Retina (tissue), 1 donor: Measurements from ENCODE around the gene NOP53.
"Not testable (repeated sequence)": the region's sequence is repeated elsewhere in the genome, so short reads cannot be mapped to it uniquely, and the experiment has no call there.

Source experiments
- DNase-seq: peaks from one replicate; pipeline ENCODE4 v3.0.0-alpha.2; 2016

Gene NOP53

DNA sequence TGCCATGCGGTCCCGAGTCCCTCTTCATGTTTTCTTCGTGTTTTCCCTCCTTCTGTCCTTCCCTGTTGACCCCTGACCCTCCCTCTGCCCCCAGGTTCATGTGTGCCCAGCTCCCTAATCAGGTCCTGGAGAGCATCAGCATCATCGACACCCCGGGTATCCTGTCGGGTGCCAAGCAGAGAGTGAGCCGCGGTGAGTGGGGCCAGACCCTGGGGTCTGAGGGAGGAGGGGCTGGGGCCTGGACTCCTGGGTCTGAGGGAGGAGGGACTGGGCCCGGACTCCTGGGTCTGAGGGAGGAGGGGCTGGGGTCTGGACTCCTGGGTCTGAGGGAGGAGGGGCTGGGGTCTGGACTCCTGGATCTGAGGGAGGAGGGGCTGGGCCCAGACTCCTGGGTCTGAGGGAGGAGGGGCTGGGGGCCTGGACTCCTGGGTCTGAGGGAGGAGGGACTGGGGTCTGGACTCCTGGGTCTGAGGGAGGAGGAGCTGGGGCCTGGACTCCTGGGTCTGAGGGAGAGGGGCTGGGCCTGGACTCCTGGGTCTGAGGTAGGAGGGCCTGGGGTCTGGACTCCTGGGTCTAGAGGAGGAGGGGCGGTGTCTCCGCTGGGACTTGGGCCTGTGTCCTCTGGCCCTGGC, 26.8 kb upstream of the NOP53 start:
- not testable (repeated sequence) for DNase-seq

- DNase-seq = peak; percentile 73
Measured at GRCh38 chr19:47719047-47719859, 26.1 kb upstream of the NOP53 start.

- no peak for DNase-seq
Measured at GRCh38 chr19:47720669-47721422, 24.5 kb upstream of the NOP53 start.

DNA sequence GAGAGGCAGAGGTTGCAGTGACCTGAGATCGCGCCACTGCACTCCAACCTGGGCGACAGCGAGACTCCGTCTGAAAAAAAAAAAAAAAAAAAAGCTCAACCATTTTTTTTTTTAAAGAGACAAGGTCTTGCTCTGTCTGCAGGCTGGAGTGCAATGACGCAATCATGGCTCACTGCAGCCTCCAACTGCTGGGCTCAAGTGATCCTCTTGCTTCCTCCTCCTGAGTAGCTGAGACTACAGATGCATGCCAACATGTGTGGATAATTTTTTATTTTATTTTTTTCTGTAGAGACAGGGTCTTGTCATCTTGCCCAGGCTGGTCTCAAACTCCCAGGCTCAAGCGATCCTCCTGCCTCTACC, 21.8 kb upstream of the NOP53 start:
- DNase-seq = no peak

DNA sequence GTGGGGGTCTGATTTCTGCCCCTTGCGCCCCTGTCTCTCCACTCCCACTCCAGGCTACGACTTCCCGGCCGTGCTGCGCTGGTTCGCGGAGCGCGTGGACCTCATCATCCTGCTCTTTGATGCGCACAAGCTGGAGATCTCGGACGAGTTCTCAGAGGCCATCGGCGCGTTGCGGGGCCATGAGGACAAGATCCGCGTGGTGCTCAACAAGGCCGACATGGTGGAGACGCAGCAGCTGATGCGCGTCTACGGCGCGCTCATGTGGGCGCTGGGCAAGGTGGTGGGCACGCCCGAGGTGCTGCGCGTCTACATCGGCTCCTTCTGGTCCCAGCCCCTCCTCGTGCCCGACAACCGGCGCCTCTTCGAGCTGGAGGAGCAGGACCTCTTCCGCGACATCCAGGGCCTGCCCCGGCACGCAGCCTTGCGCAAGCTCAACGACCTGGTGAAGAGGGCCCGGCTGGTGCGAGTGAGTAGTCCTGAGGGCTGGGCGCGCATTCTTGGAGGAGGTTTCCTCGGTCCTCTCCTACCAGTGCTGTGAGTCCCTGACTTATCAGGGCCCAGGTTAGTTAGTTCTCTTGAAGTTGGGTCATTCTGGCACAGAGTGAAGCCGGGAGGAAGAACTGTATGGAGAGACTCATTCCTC, 19.5 kb upstream of the NOP53 start:
- DNase-seq = no peak

DNA sequence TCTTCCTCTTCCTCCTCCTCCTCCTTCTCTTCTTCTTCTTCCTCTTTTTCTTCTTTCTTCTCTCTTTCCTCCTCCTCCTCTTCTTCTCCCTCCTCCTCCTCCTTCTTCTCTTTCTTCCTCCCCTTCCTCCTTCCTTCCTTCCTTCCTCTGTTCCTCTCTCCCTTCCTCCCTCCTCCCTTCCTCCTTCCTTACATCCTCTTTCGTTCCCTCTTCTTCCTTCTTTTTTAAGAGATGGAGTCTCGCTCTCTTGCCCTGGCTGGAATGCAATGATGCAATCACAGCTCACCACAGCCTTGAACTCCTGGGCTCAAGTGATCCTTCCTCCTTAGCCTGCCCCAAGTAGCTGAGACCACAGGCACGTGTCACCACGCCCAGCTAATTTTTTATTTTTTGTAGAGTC, 18.9 kb upstream of the NOP53 start:
- no peak for DNase-seq

DNA sequence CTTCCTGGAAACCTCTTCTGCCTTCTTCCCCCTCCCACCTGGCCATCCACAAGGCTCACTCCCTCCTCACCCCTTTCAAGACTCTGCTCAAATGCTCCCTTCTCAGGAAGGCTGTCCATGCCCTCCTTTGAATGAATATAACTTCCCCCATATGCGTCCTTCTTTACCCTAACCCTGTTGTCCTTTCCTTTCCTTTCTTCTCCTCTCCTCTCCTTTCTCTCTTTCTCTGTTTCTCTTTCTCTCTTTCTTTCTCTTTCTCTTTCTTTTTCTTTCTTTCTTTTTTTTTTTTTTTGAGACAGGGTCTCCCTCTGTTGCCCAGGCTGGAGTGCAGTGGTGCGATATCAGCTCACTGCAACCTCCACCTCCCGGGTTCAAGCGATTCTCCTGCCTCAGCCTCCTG, 17.1 kb upstream of the NOP53 start:
- not testable (repeated sequence) for DNase-seq

- no peak for DNase-seq
Measured at GRCh38 chr19:47729468-47729798, 15.9 kb upstream of the NOP53 start.

- DNase-seq = no peak
Measured at GRCh38 chr19:47729799-47730520, 15.4 kb upstream of the NOP53 start.

- no peak for DNase-seq
Measured at GRCh38 chr19:47730521-47730889, 14.8 kb upstream of the NOP53 start.

DNA sequence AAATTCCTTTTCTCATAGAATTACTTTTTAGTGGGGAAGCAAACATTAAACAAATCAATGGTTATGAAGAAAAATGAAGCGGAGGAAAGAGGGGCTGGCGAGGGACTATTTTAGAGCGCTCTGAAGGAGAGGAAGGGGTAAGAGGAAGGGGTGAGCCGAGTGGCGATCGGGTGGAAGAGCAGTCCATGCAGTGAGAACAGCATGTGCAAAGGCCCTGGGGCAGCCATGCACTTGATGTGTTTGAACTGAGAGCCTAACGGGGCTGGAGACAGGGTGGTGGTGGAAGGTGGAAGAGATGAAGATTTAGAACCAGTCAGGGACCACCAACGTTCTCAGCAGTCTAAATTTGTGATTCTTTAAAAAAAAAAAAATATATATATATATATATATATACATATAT, 14.4 kb upstream of the NOP53 start:
- DNase-seq = no peak

- no peak for DNase-seq
Measured at GRCh38 chr19:47735131-47735530, 10.2 kb upstream of the NOP53 start.

- no peak for DNase-seq
Measured at GRCh38 chr19:47740866-47741519, 4.4 kb upstream of the NOP53 start.

DNA sequence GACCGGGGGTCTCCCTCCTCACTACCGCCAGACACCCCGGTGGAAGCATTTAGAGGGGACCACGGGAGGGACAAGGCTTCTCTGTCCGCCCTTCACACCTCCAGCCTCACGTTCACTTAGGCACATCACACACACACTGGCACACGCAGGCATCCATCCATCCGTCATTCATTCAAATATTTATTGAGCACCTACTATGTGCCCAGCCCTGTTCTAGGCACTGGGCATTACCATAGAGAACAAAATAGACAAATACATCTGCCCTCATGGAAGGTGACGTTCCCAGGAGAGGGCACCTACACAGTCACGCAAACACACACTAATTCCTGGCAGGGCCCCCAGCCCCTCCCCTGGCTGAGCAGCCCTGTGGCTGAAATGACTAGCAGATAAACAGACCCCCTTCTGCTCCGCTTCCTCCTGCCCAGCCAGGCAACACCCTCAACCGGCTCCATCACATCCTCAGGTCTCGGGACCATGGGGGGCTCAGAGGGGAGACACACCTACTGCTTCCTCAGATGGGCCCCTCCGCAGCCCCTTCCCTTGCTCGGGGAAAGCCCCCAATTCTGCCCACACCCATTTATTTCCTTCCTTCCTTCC, 3.7 kb upstream of the NOP53 start:
- no peak for DNase-seq

GRCh38 chr19:47742634-47743033, 2.7 kb upstream of the NOP53 start:
- peak; percentile 18 for DNase-seq

DNA sequence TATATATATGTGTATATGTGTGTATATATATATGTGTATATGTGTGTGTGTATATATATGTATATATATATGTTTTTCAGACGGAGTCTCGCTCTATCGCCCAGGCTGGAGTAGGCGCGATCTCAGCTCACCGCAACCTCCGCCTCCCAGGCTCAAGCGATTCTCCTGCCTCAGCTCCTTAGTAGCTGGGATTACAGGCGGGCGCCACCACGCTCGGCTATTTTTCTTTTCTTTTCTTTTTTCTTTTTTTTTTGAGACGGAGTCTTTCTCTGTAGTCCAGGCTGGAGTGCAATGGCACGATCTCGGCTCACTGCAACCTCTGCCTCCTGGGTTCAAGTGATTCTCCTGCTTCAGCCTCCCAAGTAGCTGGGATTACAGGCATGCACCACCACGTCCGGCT, 783 bp downstream of the NOP53 start:
- not testable (repeated sequence) for DNase-seq

GRCh38 chr19:47749326-47749725, 4.0 kb downstream of the NOP53 start:
- DNase-seq = no peak

DNA sequence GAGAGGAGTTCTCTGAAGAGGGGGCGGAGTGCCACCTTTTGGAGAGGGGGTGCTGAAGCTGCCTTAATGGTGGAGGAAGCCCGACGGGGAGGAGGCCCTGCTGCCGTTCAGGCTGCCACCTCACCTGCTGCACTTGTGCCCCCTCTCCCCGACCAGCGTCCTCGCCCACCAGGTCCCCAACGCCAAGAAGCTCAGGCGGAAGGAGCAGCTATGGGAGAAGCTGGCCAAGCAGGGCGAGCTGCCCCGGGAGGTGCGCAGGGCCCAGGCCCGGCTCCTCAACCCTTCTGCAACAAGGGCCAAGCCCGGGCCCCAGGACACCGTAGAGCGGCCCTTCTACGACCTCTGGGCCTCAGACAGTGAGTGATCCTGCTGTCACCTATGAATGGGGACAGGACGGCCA, 5.4 kb downstream of the NOP53 start:
- DNase-seq = no peak

DNA sequence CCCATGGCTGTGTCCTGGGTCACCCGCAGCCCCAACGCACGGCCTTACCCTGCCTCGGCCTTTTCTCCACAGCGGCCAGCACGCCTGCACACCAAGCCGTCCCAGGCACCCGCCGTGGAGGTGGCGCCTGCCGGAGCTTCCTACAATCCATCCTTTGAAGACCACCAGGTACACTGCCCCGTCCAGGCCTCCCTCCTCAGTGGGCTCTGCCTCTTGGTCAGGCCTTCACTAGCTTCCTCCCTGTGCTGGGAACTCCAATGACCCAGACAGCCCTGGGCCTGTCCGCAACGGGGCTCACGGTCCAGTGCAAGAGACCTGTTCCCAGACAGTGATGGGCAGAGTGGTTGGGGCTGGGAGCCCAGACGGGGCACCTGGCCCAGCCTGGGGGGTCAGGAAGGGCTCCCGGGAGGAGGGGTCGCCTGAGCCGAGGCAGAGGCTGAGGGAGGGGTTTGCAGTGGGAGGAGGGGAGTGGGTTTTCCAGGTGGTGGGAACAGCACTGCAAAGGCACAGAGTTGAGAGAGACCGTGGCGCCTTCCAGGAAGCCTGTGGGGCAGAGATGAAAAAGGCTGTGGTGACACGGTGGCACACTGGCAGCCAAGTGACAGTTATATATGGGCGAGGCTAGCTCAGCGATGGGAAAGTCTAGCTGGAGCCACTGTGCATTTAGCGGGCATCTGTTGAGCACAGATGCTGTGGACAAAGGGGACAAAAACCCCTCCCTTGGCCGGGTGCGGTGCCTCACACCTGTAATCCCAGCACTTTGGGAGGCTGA, 7.3 kb downstream of the NOP53 start:
- DNase-seq = no peak

- no peak for DNase-seq
Measured at GRCh38 chr19:47754206-47755064, 9.1 kb downstream of the NOP53 start.
